SK-N-SH (cell line): ENCODE results near the gene SLC35A2. TPM values are rescaled to one million over a fixed set of nuclear protein-coding genes. Genes with fewer than 3 reads are reported as not detected.

ENCODE experiments used
- CHD2 ChIP-seq: fragments of 150-350 bp; IDR thresholded peaks from 2 replicates; pipeline ENCODE4 v1.6.1; 2018; ENCODE audit warnings: low read length; ENCODE audit not compliant: partially characterized antibody
- ELF1 ChIP-seq: IDR thresholded peaks from 2 replicates; pipeline ENCODE4 v1.4.0; 2012
- FOSL2 ChIP-seq: IDR thresholded peaks from 2 replicates; pipeline ENCODE4 v1.4.0; 2012; ENCODE audit warnings: low read depth, mild to moderate bottlenecking, moderate library complexity, borderline replicate concordance
- GABPA ChIP-seq: IDR thresholded peaks from 2 replicates; pipeline ENCODE4 v1.4.0; 2012; ENCODE audit warnings: low read depth, mild to moderate bottlenecking
- MEF2A ChIP-seq: IDR thresholded peaks from 2 replicates; pipeline ENCODE4 v1.4.0; 2012; ENCODE audit warnings: low read depth, borderline replicate concordance
- NFIC ChIP-seq: IDR thresholded peaks from 2 replicates; pipeline ENCODE4 v1.4.0; 2012; ENCODE audit warnings: borderline replicate concordance
- RFX5 ChIP-seq: IDR thresholded peaks from 2 replicates; pipeline ENCODE4 v1.6.1; 2012; ENCODE audit warnings: mild to moderate bottlenecking, improper control_type of control experiment, low read length
- TAF1 ChIP-seq: IDR thresholded peaks from 2 replicates; pipeline ENCODE4 v1.6.1; 2012; ENCODE audit warnings: low read depth, mild to moderate bottlenecking, low read length, moderate library complexity, borderline replicate concordance
- TCF12 ChIP-seq: IDR thresholded peaks from 2 replicates; pipeline ENCODE4 v1.4.0; 2012
- YY1 ChIP-seq: IDR thresholded peaks from 2 replicates; pipeline ENCODE4 v1.4.0; 2012; ENCODE audit warnings: low read depth, mild to moderate bottlenecking
- polyA plus RNA-seq, 3 experiments: library from polyadenylated mRNA; depleted of rRNA; stranded (reverse); fragments of >200 nt; gene quantifications; 2 replicates each; pipeline ENCODE4 v1.2.3, GENCODE V29; 2012
- TF ChIP-seq, protein P1 (sequence below): IDR thresholded peaks from 2 replicates; pipeline ENCODE4 v1.6.1; 2012; ENCODE audit warnings: mild to moderate bottlenecking, low read depth, low read length, moderate library complexity
- TF ChIP-seq, protein P2 (sequence below): IDR thresholded peaks from 2 replicates; pipeline ENCODE4 v1.4.0; 2012; ENCODE audit warnings: low read depth
- TF ChIP-seq, protein P3 (sequence below): fragments of 200-600 bp; sonication (generic); IDR thresholded peaks from 2 replicates; pipeline ENCODE4 v1.6.1; 2017; ENCODE audit warnings: antibody characterized with exemption, mild to moderate bottlenecking, moderate library complexity
- TF ChIP-seq, protein P4 (sequence below): IDR thresholded peaks from 2 replicates; pipeline ENCODE4; 2012

SLC35A2 gene
- polyA plus RNA-seq, 1 of the 3 experiments (the other 2 are of a cell fraction) = 71.3 TPM

DNA sequence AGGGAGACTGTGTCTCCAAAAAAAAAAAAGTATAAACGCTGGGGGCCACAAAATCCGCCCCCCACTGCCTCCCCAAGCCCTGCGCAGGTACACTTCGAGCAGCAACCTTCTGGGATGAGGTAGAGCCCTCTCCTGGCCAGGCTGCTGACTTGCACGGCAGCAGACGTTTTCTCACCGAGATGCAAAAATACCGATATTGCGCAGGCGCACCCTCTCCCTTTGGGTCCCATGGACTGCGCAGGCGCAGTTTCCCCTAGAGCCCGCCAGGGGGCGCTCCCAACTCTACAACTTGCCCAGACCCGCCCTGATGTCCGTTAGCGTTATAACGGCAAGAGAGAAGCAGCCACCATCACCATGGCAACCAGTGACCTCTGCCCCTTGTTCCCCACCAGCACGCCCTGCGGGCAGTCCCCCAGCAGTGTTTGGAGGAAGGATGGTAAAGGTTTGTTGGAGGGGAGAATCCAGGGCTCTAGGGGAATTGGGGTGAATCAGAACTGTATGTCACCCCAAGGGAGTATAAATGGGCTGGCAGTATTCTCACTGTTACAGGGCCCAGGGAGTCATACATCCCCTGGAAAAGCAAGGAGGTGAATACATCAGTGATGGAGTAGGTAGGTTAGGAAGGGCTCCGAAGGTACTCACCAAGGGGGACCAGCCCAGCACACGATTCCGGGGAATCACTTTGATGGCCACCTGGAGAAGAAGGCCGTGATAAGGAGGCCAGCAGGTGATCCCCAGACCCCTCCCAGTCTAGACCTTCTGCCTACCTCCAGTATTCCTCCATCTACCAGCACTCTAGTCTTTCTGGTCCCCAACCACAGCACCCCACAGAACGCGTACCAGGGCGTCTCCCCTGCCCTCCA, 5.9 kb upstream of the SLC35A2 start (continued):
- TF ChIP-seq TCF12 = no peak
- TF ChIP-seq MEF2A = no peak
- TF ChIP-seq, protein P1, sequence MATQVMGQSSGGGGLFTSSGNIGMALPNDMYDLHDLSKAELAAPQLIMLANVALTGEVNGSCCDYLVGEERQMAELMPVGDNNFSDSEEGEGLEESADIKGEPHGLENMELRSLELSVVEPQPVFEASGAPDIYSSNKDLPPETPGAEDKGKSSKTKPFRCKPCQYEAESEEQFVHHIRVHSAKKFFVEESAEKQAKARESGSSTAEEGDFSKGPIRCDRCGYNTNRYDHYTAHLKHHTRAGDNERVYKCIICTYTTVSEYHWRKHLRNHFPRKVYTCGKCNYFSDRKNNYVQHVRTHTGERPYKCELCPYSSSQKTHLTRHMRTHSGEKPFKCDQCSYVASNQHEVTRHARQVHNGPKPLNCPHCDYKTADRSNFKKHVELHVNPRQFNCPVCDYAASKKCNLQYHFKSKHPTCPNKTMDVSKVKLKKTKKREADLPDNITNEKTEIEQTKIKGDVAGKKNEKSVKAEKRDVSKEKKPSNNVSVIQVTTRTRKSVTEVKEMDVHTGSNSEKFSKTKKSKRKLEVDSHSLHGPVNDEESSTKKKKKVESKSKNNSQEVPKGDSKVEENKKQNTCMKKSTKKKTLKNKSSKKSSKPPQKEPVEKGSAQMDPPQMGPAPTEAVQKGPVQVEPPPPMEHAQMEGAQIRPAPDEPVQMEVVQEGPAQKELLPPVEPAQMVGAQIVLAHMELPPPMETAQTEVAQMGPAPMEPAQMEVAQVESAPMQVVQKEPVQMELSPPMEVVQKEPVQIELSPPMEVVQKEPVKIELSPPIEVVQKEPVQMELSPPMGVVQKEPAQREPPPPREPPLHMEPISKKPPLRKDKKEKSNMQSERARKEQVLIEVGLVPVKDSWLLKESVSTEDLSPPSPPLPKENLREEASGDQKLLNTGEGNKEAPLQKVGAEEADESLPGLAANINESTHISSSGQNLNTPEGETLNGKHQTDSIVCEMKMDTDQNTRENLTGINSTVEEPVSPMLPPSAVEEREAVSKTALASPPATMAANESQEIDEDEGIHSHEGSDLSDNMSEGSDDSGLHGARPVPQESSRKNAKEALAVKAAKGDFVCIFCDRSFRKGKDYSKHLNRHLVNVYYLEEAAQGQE = no peak
- TF ChIP-seq, protein P2, sequence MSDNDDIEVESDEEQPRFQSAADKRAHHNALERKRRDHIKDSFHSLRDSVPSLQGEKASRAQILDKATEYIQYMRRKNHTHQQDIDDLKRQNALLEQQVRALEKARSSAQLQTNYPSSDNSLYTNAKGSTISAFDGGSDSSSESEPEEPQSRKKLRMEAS = no peak
- TF ChIP-seq, protein P3, sequence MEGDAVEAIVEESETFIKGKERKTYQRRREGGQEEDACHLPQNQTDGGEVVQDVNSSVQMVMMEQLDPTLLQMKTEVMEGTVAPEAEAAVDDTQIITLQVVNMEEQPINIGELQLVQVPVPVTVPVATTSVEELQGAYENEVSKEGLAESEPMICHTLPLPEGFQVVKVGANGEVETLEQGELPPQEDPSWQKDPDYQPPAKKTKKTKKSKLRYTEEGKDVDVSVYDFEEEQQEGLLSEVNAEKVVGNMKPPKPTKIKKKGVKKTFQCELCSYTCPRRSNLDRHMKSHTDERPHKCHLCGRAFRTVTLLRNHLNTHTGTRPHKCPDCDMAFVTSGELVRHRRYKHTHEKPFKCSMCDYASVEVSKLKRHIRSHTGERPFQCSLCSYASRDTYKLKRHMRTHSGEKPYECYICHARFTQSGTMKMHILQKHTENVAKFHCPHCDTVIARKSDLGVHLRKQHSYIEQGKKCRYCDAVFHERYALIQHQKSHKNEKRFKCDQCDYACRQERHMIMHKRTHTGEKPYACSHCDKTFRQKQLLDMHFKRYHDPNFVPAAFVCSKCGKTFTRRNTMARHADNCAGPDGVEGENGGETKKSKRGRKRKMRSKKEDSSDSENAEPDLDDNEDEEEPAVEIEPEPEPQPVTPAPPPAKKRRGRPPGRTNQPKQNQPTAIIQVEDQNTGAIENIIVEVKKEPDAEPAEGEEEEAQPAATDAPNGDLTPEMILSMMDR = peak; percentile 99
- no peak for TF ChIP-seq FOSL2
- TF ChIP-seq YY1 = no peak
- TF ChIP-seq RFX5 = peak; percentile 85
- TF ChIP-seq ELF1 = no peak
- TF ChIP-seq GABPA = no peak
- no peak for TF ChIP-seq TAF1
- TF ChIP-seq, protein P4, sequence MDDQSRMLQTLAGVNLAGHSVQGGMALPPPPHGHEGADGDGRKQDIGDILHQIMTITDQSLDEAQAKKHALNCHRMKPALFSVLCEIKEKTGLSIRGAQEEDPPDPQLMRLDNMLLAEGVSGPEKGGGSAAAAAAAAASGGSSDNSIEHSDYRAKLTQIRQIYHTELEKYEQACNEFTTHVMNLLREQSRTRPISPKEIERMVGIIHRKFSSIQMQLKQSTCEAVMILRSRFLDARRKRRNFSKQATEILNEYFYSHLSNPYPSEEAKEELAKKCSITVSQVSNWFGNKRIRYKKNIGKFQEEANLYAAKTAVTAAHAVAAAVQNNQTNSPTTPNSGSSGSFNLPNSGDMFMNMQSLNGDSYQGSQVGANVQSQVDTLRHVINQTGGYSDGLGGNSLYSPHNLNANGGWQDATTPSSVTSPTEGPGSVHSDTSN = no peak
- no peak for TF ChIP-seq CHD2
- no peak for TF ChIP-seq NFIC
- TF ChIP-seq, all 33 proteins: peak for 6
